Retinal pigment epithelial cell (primary cell): ENCODE measurements around the gene ZNF827.
A peak's percentile ranks its signal among the peaks of the same experiment; 100 is the strongest.
"Not testable (repeated sequence)": the region's sequence is repeated elsewhere in the genome, so short reads cannot be mapped to it uniquely, and the experiment has no call there.

Source experiments
- DNase-seq: peaks from one replicate; pipeline ENCODE4 v3.0.0-alpha.2; 2010; ENCODE audit warnings: low read depth
- H3K4me3 ChIP-seq: 2 replicates; pipeline ENCODE4 v1.5.1; 2011; ENCODE audit warnings: mild to moderate bottlenecking, low read length, control low read depth, moderate library complexity
- CTCF ChIP-seq: conservative IDR thresholded peaks from 2 replicates; pipeline ENCODE4 v1.5.1; 2011; ENCODE audit warnings: low read depth, low read length, control low read depth, inconsistent platforms

Gene ZNF827

GRCh38 chr4:145840162-145840768 lies 98.4 kb downstream of the ZNF827 start:
- no peak overlapping the region for H3K4me3 ChIP-seq
- no peak for DNase-seq
- peak; percentile 53 for TF ChIP-seq CTCF

DNA sequence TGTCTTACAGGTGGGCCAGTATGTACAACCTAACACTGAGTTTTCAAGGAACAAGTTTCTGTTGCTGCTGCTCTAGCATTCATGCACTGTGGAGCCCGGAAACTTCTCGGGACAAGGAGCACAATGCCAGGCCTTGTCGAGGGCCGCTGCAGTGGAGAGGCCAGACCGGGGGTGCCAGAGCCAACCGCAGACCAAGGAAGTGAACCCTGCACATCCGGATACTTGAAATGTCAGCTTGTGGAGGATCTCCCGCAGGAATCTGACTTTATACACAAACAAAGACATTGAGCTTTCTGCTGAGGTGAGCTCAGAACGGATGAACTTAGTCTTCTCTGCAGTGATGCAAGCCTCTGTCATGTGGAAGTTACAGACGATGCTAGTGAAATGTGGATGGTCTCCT lies 99.5 kb downstream of the ZNF827 start:
- DNase-seq: no peak
- H3K4me3 ChIP-seq: no peak overlapping the region
- no peak for TF ChIP-seq CTCF

DNA sequence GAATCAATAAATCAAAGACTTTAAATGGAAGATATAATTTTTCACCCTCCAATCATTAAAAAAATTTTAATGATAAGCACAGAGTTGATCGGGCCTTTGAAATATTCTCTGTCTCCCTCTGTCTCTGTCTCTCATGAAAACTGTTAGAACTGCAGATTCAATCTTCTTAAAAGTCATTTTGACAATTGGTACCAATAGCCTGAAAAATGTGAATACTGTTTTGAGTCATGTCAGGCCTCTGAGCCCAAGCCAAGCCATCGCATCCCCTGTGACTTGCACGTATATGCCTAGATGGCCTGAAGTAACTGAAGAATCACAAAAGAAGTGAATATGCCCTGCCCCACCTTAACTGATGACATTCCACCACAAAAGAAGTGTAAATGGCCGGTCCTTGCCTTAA lies 106.2 kb downstream of the ZNF827 start:
- not testable (repeated sequence) for H3K4me3 ChIP-seq, DNase-seq

- H3K4me3 ChIP-seq: no peak overlapping the region
- TF ChIP-seq CTCF: no peak
- no peak for DNase-seq
Measured at GRCh38 chr4:145830699-145831098, 107.9 kb downstream of the ZNF827 start.

- TF ChIP-seq CTCF: no peak
- H3K4me3 ChIP-seq: no peak overlapping the region
- DNase-seq: no peak
Measured at GRCh38 chr4:145829629-145830395, 108.8 kb downstream of the ZNF827 start.

DNA sequence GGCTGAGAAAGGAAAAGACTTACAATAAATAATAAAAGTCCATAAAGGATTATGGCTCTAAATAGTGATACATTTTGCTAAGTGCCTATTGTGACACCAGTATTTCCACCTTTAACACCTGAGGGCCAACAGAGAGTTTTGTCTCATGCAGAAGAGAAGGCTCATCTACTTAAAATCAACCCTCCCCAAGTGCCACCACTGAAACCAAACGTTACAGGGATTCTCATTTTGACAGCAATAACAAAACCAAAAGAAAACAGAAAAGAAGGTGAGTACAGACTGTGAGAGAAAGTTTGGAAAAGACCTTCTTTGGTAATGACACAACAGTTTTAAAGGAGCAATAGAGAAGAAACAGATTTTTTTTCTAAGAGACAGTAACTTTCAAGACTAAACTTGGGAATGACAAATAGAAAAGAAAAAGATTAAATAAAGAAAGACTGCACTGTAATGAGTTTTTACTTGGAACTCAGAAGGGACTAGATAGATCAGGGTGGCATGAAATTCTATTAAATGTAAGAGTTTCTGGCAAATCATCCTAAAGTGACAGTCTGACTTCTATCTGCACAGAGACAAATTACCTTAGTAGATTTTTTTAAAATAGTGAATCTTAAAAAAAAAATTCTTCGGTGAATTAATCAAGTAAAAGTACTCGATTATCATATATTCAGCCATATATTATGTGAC lies 109.7 kb downstream of the ZNF827 start:
- DNase-seq: no peak
- H3K4me3 ChIP-seq: no peak overlapping the region
- TF ChIP-seq CTCF: no peak

GRCh38 chr4:145827885-145828284 lies 110.7 kb downstream of the ZNF827 start:
- no peak for TF ChIP-seq CTCF
- DNase-seq: no peak
- no peak overlapping the region for H3K4me3 ChIP-seq
